ENCODE results near the gene ZDHHC14. TPM values are rescaled to one million over a fixed set of nuclear protein-coding genes. Genes with fewer than 3 reads are reported as not detected.
A peak's percentile ranks its signal among the peaks of the same experiment; 100 is the strongest.
"Not testable (repeated sequence)": the region's sequence is repeated elsewhere in the genome, so short reads cannot be mapped to it uniquely, and the experiment has no call there.

The ZDHHC14 gene
- total RNA-seq, 2 donors from 2014 or later, result 3.6 to 5.2 TPM

DNA sequence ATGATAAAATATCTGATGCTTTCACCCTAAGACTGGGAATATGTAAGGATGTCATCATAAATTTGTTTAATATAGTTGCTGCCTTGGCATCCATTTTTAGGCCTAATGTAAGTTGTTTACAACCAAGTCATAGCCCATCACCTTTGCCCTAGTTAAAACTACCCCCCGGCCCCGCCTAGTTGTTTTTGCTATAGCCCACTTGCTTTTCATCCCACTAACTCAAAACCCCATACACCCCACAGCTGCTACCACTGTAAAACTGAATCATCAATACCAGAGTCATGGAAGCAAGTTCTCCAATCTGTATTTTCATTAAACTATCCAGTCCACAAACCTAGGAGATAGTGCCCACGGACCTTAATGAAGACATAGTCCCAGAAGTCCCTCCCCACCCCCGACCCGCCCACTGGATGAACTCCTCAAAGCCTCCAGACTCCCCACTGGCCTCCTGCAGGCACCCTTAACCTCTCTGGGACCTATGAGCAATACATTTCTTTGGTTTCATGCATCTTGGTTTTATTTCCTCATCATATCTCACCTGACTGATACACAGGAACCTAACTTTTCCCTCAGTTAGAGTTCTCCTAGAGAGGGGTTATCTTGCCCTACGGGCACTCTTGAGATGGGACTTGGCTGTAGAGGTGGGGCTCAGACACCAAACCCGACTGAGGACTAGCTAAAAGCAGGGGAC lies 12.5 kb upstream of the ZDHHC14 start:
- DNase-seq, result no peak
- H3K27ac Mint-ChIP-seq, result peak overlapping the region; percentile 45
- no peaks in the 10 kb centered on the region for H3K9me3 ChIP-seq (ENCODE audit: control insufficient read depth, low read length, poor library complexity, severe bottlenecking)
- no peak for ATAC-seq
- peaks cover 17% of the 10 kb centered on the region for H3K4me1 Mint-ChIP-seq
- no peak overlapping the region for H3K4me3 Mint-ChIP-seq
- peaks cover 4% of the 10 kb centered on the region for H3K36me3 Mint-ChIP-seq (ENCODE audit: low read depth)
- H3K27me3 Mint-ChIP-seq, result peaks cover 28% of the 10 kb centered on the region

DNA sequence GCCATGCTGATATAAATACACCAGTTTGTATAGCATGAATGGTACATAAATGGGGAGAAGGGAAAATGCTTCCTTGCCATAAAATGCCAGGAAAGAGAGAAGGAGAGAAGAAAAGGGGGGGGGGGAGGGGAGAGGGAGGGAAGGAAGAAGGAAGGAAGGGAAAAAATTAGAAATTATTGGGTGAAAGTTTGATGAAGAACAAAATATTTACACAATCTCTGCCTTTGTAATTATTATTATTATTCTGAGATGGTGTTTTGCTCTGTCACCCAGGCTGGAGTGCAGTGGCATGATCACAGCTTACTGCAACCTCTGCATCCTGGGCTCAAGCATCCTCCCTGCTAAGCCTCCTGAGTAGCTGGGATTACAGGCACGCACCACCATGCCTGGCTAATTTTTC lies 10.2 kb upstream of the ZDHHC14 start:
- ATAC-seq (no peak), DNase-seq (no peak)
- Mint-ChIP-seq H3K27ac (no peak overlapping the region), H3K4me3 (no peak overlapping the region), H3K4me1 (peaks cover 17% of the 10 kb centered on the region), H3K36me3 (ENCODE audit: low read depth) (peaks cover 4% of the 10 kb centered on the region), H3K27me3 (peaks cover 26% of the 10 kb centered on the region)
- no peaks in the 10 kb centered on the region for H3K9me3 ChIP-seq (ENCODE audit: control insufficient read depth, low read length, poor library complexity, severe bottlenecking)

GRCh38 chr6:157372501-157373280 lies 8.3 kb upstream of the ZDHHC14 start:
- H3K4me3 Mint-ChIP-seq, result no peak overlapping the region
- H3K36me3 Mint-ChIP-seq (ENCODE audit: low read depth), result peaks cover 4% of the 10 kb centered on the region
- no peak for DNase-seq
- H3K27me3 Mint-ChIP-seq, result peaks cover 16% of the 10 kb centered on the region
- peaks cover 21% of the 10 kb centered on the region for H3K4me1 Mint-ChIP-seq
- H3K9me3 ChIP-seq (ENCODE audit: control insufficient read depth, low read length, poor library complexity, severe bottlenecking), result no peaks in the 10 kb centered on the region
- ATAC-seq, result no peak
- no peak overlapping the region for H3K27ac Mint-ChIP-seq

- Mint-ChIP-seq H3K36me3 (ENCODE audit: low read depth) (peaks cover 3% of the 10 kb centered on the region), H3K27me3 (peaks cover 9% of the 10 kb centered on the region), H3K4me3 (no peak overlapping the region), H3K4me1 (peaks cover 15% of the 10 kb centered on the region), H3K27ac (no peak overlapping the region)
- DNase-seq, result no peak
- no peaks in the 10 kb centered on the region for H3K9me3 ChIP-seq (ENCODE audit: control insufficient read depth, low read length, poor library complexity, severe bottlenecking)
- no peak for ATAC-seq
Observed at GRCh38 chr6:157374889-157375443, 6.0 kb upstream of the ZDHHC14 start.

DNA sequence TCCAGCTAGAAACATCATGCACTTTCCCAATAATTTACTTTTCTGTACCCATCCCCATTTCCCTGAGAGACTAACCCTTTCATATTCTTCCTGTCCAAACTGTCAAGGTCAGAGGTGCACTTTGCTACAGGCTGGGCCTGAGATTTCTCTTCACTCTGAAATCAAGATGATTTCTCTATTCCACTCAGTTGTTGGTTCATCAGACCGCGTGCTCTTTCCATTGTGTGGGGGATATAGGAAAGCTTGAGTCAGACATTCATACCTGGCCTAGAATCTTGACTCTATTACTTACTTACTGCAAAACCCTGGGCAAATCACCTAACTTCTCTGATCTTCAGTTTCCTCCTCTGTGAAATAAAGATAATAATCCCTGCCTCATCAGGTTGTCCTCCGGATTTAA lies 4.7 kb upstream of the ZDHHC14 start:
- no peak for DNase-seq
- H3K9me3 ChIP-seq (ENCODE audit: control insufficient read depth, low read length, poor library complexity, severe bottlenecking), result no peaks in the 10 kb centered on the region
- H3K27ac Mint-ChIP-seq, result no peak overlapping the region
- H3K4me3 Mint-ChIP-seq, result no peak overlapping the region
- peaks cover 13% of the 10 kb centered on the region for H3K4me1 Mint-ChIP-seq
- no peak for ATAC-seq
- H3K36me3 Mint-ChIP-seq (ENCODE audit: low read depth), result peaks cover 2% of the 10 kb centered on the region
- peaks cover 4% of the 10 kb centered on the region for H3K27me3 Mint-ChIP-seq

- H3K4me3 Mint-ChIP-seq, result no peak overlapping the region
- ATAC-seq, result no peak
- H3K4me1 Mint-ChIP-seq, result peaks cover 13% of the 10 kb centered on the region
- peaks cover 2% of the 10 kb centered on the region for H3K36me3 Mint-ChIP-seq (ENCODE audit: low read depth)
- no peaks in the 10 kb centered on the region for H3K9me3 ChIP-seq (ENCODE audit: control insufficient read depth, low read length, poor library complexity, severe bottlenecking)
- no peak overlapping the region for H3K27ac Mint-ChIP-seq
- DNase-seq, result no peak
- H3K27me3 Mint-ChIP-seq, result peaks cover 4% of the 10 kb centered on the region
Observed at GRCh38 chr6:157376706-157377230, 4.2 kb upstream of the ZDHHC14 start.

DNA sequence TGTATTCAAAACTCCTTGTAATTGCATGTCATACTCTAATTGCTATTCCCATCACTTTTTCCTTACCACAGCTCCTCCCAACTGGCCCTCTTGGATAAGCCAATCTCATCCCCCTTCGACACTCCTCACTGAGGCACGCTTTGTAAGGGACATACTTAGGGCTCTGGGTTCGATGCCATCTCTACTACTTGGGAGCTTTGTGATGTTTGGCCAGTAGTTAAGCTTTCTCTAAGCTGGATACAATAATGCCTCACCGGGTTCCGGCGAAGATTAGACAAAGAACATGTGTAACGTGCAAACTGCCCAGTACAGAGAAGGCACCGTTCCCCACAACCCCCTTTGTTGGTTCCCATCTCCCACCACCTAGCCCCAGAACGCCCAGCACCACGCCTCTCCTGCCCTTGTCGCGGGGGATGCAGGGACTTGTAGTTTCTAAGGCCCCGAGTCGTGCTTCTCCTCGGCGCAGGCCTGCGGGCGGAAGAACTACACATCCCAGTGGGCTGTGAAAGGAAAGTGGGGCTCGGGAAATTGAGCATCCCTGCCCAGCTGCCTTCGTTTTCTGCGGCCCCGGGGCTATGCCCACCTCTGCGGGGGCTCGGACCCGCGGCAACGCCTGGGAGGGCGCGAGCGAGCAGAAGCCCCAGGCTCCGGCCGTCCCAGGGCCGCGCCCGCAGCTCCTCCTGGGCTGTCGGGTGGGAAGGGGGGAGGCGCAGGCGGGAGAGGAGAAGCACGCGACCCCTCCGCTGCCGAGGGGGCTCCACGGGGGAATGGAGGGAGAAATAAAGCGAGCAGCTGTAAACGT lies 1.1 kb upstream of the ZDHHC14 start:
- ATAC-seq, result peak; percentile 80
- no peaks in the 10 kb centered on the region for H3K9me3 ChIP-seq (ENCODE audit: control insufficient read depth, low read length, poor library complexity, severe bottlenecking)
- H3K27ac Mint-ChIP-seq, result no peak overlapping the region
- H3K36me3 Mint-ChIP-seq (ENCODE audit: low read depth), result peaks cover 5% of the 10 kb centered on the region
- H3K4me3 Mint-ChIP-seq, result peak overlapping the region; percentile 94
- peaks cover 6% of the 10 kb centered on the region for H3K27me3 Mint-ChIP-seq
- DNase-seq, result peak; percentile 71 to 77 (median 77)
- peaks cover 32% of the 10 kb centered on the region for H3K4me1 Mint-ChIP-seq

DNA sequence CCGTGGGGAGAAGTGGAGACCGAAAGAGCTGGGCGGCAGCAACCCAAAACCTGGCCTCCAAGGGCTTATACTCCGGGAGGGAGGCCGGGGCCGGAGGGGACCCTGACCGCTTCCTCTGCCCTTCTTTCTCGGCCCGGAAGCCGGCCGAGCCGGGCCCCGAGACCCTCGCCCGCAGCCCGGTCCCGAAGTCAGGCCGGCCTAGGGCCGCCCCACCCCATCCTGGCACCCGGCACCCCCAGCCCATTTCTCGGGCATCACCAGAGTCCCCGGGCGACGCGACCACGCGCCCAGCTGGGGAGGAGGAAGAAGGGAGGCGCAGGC lies 572 bp upstream of the ZDHHC14 start:
- Mint-ChIP-seq H3K4me1 (peaks cover 34% of the 10 kb centered on the region), H3K27ac (no peak overlapping the region), H3K4me3 (peak overlapping the region; percentile 94), H3K36me3 (ENCODE audit: low read depth) (peaks cover 5% of the 10 kb centered on the region), H3K27me3 (peaks cover 6% of the 10 kb centered on the region)
- H3K9me3 ChIP-seq (ENCODE audit: control insufficient read depth, low read length, poor library complexity, severe bottlenecking), result no peaks in the 10 kb centered on the region
- DNase-seq, result no peak
- peak; percentile 0 for ATAC-seq

GRCh38 chr6:157381631-157382621 lies 936 bp downstream of the ZDHHC14 start:
- Mint-ChIP-seq H3K4me1 (peaks cover 30% of the 10 kb centered on the region), H3K36me3 (ENCODE audit: low read depth) (peaks cover 5% of the 10 kb centered on the region), H3K4me3 (peak overlapping the region; percentile 86), H3K27me3 (peaks cover 6% of the 10 kb centered on the region), H3K27ac (peak overlapping the region; percentile 88)
- no peaks in the 10 kb centered on the region for H3K9me3 ChIP-seq (ENCODE audit: control insufficient read depth, low read length, poor library complexity, severe bottlenecking)
- ATAC-seq, result peak; percentile 18
- peak; percentile 36 to 56 (median 41) for DNase-seq

DNA sequence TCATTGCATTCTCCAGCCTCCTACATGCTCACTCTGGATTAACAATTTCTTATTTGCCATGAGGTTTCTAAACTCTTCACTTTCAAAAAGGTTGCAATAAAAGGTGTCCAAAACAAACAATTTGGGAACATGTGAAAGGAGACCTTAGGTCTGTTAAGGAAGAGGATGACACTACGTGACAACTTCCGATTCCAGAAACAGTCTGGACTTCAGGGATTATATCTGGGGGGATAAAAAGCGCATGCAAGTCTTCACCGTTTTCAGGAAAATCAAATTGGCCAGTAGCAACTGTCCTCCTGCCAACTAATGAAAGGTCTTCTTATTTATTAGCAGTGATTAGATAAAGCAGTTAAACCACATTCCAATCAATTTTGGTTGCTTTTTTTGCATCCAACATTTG lies 1.8 kb downstream of the ZDHHC14 start:
- Mint-ChIP-seq H3K27me3 (peaks cover 6% of the 10 kb centered on the region), H3K36me3 (ENCODE audit: low read depth) (peaks cover 5% of the 10 kb centered on the region), H3K27ac (peak overlapping the region; percentile 88), H3K4me3 (peak overlapping the region; percentile 86), H3K4me1 (peaks cover 30% of the 10 kb centered on the region)
- no peaks in the 10 kb centered on the region for H3K9me3 ChIP-seq (ENCODE audit: control insufficient read depth, low read length, poor library complexity, severe bottlenecking)
- ATAC-seq, result no peak
- no peak for DNase-seq

GRCh38 chr6:157383471-157383870 lies 2.5 kb downstream of the ZDHHC14 start:
- H3K9me3 ChIP-seq (ENCODE audit: control insufficient read depth, low read length, poor library complexity, severe bottlenecking), result no peaks in the 10 kb centered on the region
- no peak for DNase-seq
- no peak for ATAC-seq
- H3K27me3 Mint-ChIP-seq, result peaks cover 6% of the 10 kb centered on the region
- peak overlapping the region; percentile 52 for H3K4me3 Mint-ChIP-seq
- peaks cover 30% of the 10 kb centered on the region for H3K4me1 Mint-ChIP-seq
- H3K36me3 Mint-ChIP-seq (ENCODE audit: low read depth), result peaks cover 5% of the 10 kb centered on the region
- no peak overlapping the region for H3K27ac Mint-ChIP-seq

- not testable (repeated sequence) for H3K9me3 ChIP-seq (ENCODE audit: control insufficient read depth, low read length, poor library complexity, severe bottlenecking); H3K4me3 Mint-ChIP-seq; DNase-seq; ATAC-seq; H3K27ac Mint-ChIP-seq; H3K36me3 Mint-ChIP-seq (ENCODE audit: low read depth); H3K27me3 Mint-ChIP-seq
- peaks cover 24% of the 10 kb centered on the region for H3K4me1 Mint-ChIP-seq
Observed at GRCh38 chr6:157384962-157385361, 4.0 kb downstream of the ZDHHC14 start.

Data from T-helper 17 cell (primary cell).